Left renal cortex interstitium (tissue), 4 donors: ENCODE results near the gene RSPH9. TPM values are rescaled to one million over a fixed set of nuclear protein-coding genes. Genes with fewer than 3 reads are reported as not detected.
A peak's percentile ranks its signal among the peaks of the same experiment; 100 is the strongest.

Source experiments
- DNase-seq, 4 donors: peaks; one replicate each; pipeline ENCODE4 v3.0.0-alpha.2; 2013; ENCODE audit warnings: low read depth in 4 of 4, low spot score in 2 of 4, missing footprints in 1 of 4
- polyA plus RNA-seq, 4 donors: library from polyadenylated mRNA; unstranded; fragments of 120-200 nt; gene quantifications; one replicate each; pipeline ENCODE4 v1.2.1, GENCODE V29; 2013; ENCODE audit not compliant: insufficient read length in 4 of 4

Gene RSPH9, protein sequence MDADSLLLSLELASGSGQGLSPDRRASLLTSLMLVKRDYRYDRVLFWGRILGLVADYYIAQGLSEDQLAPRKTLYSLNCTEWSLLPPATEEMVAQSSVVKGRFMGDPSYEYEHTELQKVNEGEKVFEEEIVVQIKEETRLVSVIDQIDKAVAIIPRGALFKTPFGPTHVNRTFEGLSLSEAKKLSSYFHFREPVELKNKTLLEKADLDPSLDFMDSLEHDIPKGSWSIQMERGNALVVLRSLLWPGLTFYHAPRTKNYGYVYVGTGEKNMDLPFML
- polyA plus RNA-seq = 1 to 10 TPM; 1.3 to 1.5 (median 1.4) TPM

DNA sequence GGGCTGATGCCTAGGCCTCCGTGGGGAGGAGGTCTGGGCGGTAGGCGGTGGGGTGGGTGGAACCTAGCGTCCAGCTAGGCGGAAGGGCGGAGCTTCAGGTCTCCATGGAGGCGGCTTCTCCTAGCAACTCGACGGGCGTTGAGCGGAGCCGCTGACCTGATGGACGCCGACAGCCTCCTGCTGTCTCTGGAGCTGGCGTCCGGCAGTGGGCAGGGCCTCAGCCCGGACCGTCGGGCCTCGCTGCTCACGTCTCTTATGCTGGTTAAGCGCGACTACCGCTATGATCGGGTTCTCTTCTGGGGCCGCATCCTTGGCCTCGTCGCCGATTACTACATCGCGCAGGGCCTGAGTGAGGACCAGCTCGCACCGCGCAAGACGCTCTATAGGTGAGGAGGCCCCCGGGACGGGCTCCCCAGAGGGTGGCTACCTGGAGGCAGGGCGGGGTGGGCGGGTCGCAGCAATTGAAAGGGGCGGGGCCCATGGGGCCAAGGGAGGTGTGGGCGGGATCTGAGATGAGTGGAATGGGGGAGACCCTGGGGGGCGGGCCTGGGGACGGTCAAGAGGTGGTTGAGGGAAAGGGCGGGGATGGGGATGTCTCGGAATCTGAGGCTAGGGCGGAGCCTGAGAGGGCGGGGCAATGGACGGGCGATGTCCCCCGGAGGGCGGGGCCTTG is at the start of gene RSPH9:
TSS of gene RSPH9 (plus strand) at position 97 of the 673 bp plus-strand sequence. CDS start at position 160, 63 bp downstream.
- peak in 1 of 4 donors; percentile 59 for DNase-seq

DNA sequence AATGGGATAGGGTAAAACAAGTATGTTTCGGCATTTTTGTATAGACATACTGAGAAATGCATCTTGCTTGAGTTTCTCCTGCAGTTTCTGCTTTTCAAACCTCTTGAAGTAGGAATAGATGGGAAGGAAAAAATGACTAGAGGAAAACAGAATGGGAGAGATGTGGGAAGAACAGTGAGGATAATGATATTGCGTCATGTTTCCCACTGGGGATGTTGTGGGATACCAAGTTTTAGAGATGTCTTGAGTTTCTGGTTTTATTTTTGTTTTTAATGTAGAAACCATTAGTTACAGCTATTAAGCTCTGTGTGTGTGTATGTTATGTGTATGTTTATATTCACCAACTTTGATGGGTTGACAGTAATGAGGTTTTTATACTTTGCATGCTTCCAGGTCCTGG is 44.2 kb upstream of the RSPH9 start:
- DNase-seq = no peak

DNA sequence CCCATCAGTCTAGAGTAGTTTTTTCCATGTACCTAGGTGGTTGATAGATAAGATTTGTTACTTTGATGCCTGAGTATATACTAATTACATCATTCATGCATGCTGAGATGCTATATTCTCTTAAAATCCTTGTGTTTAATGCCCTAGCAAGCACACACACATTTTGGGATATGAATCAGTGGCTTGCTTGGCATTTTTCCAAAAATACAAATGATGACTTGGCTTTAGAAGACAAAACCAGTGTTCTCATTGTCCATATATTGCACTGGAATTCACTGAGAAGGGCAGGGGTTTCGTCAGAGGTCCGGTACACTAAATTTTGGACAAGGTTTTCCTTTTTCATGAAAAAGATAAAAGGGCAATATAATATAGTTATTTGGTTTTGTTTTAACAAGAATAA is 40.7 kb upstream of the RSPH9 start:
- DNase-seq = no peak

DNA sequence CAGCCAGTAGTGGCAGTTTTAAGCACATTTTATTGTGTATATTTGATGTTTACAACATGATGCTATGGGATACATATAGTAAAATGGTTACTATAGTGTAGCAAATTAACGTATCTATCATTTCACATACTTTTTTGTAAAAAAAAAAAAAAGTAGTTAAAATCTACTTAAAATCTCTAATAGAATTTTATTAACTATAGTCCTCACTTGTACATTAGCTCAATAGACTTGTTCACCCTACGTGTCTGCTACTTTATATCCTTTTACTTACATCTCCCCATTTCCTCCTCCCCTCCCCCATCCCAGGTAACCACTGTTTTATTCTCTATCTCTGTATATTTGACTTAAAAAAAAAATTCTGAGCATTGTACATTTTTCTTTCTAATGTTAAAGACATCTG is 38.8 kb upstream of the RSPH9 start:
- no peak for DNase-seq

DNA sequence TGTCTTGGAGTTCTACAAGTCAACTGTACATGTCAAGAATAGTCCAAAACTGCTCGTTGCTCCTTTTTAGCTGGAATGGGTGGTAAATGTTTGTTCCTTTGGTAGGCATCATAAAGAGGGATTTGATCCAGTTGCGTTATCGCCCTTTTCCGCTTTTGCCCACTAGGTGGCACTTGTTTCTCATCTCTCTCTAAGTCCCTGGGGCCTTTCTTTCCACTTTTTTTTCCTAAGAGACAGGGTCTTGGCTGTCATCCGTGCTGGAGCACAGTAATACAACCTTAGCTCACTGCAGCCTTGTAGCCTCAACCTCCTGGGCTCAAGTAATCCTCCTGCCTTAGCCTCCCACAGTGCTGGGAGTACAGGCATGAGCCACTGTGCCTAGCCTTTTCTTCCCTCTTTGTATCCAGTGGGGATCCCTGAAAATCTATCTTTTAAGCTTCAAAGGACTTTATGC is 36.5 kb upstream of the RSPH9 start:
- peak; percentile 39 to 60 (median 54) for DNase-seq

DNA sequence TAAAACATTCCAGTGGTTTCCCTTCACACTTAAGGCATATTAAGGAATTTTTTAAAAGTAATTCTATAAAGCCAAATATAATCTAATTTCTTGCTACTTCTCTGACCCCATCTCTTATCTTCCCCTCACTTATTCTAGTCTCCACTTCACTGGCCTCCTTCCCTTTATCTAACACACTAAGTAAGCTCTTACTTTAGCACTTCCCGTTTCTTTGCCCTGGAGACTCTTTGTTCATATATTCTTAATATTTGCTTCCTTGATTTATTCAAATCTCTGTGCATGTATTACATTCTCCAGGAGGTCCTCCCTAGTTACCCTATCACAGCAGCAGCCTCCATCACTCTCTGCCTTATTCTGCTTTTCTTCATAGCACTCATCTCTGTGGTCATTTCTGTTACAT is 36.0 kb upstream of the RSPH9 start:
- DNase-seq = no peak

DNA sequence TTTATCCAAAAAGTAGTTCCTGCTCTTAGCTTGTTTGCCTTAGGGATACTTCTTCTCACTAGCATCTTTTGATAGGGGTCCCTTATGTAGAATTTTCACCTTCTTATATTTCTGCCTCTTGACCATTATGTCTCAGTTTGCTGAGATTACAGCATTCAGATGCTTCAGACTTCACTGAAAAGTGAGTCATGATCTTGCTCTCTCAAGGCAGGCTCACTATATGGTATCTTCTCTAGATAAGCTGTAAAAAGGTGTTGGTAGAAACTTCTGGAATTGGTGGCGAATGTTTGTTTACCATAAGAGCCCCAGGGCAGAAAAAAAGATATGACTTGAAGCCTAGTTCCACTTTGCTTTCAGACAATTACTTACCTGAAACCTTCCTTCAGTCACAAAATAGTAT is 35.4 kb upstream of the RSPH9 start:
- DNase-seq = no peak

DNA sequence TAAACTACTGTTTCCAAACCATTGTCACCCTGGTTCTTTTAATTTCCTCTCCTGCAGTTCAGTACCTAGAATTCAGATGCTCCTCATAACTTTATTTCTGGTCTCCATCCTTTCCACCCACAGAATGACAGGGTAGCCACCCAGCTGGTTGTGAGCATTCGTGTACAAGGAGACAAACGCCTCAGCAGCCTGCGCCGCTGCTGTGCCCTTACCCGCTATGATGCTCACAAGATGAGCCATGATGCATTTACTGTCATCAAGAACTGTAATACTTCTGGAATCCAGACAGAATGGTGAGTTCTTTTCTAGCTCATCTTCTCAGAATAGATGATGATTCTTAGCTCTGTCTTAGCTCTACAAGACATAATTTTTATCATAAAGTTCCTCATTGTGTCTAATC is 34.4 kb upstream of the RSPH9 start:
- DNase-seq = no peak

DNA sequence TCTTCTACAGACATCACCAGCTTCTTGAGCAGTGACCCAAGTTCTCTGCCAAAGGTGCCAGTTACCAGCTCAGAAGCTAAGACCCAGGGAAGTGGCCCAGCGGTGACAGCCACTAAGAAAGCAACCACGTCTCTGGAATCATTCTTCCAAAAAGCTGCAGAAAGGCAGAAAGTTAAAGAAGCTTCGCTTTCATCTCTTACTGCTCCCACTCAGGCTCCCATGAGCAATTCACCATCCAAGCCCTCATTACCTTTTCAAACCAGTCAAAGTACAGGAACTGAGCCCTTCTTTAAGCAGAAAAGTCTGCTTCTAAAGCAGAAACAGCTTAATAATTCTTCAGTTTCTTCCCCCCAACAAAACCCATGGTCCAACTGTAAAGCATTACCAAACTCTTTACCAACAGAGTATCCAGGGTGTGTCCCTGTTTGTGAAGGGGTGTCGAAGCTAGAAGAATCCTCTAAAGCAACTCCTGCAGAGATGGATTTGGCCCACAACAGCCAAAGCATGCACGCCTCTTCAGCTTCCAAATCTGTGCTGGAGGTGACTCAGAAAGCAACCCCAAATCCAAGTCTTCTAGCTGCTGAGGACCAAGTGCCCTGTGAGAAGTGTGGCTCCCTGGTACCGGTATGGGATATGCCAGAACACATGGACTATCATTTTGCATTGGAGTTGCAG is 31.0 kb upstream of the RSPH9 start:
- DNase-seq = no peak

DNA sequence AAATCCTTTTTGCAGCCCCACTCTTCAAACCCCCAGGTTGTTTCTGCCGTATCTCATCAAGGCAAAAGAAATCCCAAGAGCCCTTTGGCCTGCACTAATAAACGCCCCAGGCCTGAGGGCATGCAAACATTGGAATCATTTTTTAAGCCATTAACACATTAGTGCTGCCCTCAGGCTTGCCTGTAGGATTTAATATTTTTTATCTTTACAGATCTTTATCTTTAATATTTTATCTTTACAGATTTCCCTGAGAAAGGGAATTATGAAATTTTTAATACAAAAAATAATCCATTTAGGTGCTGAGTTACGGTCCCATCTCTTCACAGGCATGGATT is 30.5 kb upstream of the RSPH9 start:
- no peak for DNase-seq

DNA sequence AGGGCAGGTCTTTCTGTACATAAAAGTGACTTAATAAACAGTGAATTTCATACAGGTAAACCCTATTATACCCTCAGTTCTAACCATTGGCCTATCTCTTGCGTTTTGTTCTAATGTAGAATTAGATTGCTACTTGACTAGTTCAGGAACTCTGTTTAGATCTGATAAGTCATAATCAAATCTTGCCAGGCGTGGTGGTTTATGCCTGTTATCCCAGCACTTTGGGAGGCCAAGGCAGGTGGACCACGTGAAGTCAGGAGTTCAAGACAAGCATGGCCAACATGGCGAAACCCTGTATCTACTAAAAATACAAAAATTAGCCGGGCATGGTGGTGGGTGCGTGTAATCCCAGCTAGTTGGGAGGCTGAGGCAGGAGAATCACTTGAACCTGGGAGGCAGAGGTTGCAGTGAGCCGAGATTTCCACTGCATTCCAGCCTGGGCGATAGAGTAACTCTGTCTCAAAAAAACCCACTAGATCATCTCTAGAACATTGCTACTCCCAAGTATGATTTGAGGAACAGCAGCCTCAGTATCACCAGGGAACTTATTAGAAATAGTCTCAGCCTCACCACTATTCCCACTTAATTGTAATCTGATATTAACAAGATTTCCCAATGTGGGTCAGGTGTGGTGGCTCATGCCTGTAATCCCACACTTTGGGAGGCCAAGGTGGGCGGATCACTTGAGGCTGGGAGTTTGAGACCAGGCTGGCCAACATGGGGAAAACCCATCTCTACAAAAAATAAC is 27.9 kb upstream of the RSPH9 start:
- DNase-seq = no peak

DNA sequence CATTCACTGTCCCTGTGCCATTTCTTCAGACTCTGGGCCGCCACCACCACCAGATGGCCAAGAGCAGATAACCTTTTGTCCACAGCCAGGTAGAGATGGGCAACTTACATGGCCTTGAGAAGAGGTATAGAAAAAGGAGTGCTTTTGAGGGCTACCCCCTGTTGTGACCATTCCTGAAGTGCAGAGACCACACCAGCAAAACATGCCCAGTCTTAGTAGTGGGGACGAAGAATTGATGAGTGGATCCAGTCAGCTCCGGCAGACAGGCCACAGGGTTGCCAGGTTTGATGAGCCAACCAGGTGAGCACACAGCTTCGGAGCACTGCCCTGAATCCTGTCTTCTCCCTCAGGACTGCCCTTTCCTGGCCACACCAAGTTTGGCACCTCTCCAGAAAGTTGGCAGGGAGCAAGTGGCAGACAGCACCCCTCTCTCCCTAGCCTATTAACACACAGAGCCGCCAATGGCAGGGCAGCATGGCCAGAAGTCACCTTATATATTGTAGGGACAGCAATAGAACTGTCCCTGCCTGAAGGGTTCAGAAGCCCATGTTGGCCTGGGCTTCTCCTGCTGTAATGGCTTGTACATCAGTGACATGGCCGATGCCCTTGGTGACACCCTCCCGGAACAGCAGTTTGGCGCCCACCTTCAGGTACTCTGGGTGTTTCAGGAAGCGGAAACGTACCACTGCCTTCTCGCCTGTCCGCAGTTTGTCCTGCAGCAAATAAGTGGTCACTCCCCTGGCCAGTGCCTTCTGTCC is 23.6 kb upstream of the RSPH9 start:
- DNase-seq = no peak

DNA sequence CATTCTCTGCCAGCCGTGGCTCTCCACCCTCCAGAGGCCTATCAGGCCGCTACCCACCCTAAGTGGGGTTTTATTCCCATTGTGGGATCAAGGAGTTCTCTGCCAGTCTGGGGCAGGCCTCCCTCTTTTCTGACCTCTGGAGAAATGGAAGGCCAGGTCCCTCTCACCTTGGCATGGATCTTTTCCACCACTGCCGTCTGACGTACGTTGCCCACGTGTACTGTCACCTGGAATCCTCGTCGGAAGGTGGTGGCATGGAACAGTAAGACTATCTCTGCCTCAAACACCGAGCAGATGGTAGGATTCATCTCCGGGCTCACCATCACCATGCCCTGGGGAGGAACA is 23.0 kb upstream of the RSPH9 start:
- DNase-seq = no peak

DNA sequence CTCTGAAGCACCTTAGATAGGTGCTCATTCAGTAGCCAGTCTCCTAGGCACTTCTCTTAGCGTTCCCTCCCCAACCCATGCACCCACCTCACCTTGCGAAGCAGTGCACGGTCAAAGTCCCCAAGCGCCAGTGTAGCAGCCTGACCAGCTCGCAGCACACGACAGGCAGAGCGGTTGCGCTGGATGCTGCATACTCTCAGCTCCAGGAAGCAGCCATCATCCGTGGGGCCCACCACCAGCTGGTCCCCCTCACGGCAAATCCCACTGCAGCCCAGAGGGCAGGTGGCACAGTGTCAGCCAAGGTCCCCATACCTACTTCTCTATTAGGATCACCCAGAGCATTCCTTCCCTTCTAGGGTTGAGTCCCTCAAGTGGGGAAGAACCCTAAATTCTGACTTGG is 22.3 kb upstream of the RSPH9 start:
- no peak for DNase-seq

DNA sequence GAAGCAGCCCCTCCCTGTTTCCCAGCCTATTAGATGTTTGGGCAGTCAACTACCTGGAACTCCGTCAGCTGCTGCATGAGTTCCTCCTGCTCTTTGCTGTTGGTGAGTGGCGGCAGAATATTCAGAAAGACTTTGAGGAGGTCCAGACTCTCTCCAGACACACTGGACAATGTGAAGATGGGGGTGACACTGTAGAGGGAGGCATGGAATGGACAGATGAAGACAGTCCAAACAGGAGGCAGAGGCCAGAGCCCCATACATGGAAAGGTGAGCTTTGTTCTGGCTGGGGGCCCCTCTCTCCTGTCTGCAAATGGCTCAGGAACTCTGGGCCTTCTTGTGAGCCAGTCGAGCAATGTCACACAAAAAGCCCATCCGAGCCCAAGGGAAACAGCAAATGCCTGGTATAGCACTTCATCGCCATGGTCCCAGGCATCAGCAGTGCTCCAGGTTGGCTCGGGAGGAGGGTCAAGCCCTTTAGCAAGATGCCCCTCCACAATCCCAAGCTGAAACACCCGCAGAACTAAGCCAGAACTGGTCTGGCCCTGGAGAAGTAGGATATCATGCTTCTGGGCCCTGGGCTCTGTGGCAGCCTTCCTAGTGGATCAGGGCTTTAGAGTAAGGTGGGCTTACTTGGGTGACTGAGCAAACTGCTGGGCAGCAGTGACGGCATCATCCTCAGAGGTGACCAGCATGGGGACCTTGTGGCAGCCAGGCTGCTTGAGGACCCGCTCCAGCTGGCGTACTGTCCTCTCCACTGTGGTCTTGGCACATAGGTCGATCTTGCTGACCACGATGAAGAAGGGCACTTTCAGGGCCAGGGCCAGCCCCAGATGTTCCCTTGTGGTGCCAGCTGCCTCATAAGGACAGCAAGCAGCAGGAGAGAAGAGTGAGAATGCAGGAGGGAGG is 20.7 kb upstream of the RSPH9 start:
- DNase-seq = no peak

DNA sequence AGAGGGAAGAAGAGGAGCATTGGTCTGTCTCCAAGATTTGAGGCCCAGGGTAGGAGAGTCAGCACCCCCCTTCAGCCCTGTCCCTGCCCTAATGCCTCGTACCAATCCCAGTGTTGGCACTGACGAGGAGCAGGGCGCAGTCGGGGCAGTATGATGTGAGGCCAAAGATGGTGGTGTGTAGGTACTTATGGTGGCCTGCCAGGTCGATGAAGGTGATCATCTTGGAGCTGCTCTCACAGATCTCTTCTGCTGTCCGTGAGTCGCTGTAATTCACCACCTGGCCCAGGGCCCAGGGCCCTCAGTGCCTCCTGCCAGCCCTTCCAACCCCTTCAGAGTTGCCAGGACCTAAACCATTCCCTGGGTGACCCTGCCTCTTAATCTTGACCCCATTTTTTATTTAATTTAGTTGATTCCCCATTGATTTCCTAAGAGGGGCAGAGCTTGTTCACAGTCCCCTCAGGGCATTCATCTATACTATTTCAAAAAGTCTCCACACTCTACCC is 20.0 kb upstream of the RSPH9 start:
- DNase-seq = no peak

DNA sequence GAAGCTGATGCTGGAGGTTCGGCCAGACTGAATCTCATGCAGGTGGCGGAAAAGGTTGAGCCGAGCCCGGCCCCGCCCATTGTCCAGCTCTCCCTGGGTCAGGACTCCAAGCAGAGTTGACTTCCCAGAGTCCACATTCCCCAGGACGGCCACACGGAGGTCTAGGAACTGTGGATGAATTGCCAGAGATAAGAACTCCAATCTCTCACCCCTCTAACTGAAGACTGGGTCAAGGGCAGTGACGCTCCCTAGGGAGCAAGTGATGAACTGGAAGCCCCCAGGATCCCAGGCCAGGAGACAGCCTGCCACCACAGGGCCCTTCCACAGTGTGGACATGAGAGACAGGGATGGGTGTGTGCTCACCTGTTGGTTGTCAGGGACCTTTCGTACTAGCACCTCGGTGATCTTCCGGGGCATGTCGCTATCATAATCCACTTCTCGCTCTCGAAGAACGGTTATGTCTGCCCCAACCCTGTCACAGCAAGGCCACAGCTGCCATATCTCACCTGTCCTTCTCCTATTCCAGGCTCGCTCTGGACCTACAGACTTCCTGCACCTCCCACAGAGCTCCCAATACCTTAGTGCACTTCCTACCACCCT is 19.3 kb upstream of the RSPH9 start:
- DNase-seq = no peak

DNA sequence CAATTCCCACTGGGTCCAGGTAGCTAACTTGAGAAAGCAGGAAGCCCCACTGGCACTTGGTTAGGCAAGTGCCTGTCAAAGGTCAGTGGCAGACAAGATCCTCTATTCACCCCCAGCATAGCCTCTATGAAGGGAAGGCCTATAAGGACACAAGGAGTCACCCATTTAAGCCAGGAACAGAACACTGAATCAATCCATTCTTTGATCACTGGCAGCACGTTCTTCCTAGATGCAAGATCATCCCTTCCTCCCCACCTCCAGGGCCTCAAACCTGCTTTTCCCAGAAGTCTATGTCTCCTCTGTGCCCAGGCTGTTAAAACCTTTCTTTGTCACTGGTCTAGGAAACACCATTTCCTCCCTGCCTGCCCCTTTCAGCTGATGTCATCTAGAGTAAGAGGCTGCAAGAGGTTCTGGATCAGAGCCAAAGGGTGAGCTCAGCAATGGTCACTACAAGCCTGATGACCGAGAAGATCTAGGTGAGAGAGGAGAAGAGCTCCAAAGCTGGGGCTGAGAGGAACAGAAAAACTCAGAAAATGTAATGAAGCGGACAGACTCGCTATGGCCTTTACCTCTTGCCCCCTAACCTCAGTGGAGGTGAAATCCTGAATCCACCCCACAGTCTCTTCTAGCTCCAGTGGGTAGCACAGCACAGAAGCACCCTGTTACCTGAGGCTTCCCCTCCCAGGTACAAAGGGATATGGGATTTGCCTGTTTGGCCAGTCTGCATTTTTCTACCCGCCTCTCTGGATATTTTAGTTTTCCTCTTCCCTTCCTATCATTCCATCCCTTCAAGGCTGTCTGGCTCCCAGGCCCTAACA is 17.6 kb upstream of the RSPH9 start:
- peak in 1 of 4 donors; percentile 33 for DNase-seq
